NCI-H748 (cell line): ENCODE data around the gene TMEM87B.

Source experiments
- DNase-seq: peaks from one replicate; lab custom pipeline; 2025; ENCODE audit not compliant: unreplicated experiment; lab: John Stamatoyannopoulos, UW

The TMEM87B gene

GRCh38 chr2:112054847-112055729 is at the start of gene TMEM87B:
TSS of gene TMEM87B (plus strand) at chr2:112055269. CDS start at chr2:112055592, 323 bp downstream.
- peak; percentile 91 for DNase-seq

- DNase-seq, result no peak
These were observed 49.5 kb upstream of the TMEM87B start for GRCh38 chr2:112005406-112006075.

DNA sequence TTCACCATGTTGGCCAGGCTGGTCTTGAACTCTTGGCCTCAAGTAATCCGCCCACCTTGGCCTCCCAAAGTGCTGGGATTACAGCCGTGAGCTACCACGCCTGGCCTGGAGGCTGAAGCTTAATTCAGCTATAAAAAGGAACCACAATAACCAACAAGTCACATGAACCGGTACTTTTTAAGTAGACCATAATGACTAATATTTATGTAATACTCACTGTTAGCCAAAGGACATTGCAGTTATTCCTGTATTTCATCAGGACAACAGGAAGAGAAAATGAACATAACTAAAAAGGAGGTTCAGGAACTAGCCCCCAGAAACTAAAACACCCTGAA is 49.0 kb upstream of the TMEM87B start:
- DNase-seq, result no peak

- no peak for DNase-seq
These were observed 47.6 kb upstream of the TMEM87B start for GRCh38 chr2:112007493-112007892.

- no peak for DNase-seq
These were observed 46.1 kb upstream of the TMEM87B start for GRCh38 chr2:112008910-112009485.

DNA sequence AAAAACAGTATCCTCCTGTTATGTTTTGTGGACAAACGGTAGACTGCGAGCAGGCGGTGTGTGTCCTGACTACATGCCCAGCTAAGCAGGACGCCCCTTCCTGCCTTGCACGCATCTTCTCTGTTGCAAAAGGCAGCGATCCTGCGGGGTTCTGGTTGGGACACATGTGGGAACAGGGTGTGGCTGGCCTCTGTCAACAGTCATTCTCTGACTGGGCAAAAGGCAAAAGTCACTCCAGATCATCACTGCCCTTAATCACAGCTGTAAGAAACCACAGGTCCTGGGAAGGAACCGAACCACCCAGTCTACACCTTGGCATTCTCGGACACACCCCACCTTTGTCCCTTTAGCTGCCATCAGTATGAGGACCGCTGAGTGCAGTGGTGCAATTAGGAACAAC is 44.3 kb upstream of the TMEM87B start:
- DNase-seq, result no peak

- DNase-seq, result no peak
These were observed 42.5 kb upstream of the TMEM87B start for GRCh38 chr2:112012556-112012955.

DNA sequence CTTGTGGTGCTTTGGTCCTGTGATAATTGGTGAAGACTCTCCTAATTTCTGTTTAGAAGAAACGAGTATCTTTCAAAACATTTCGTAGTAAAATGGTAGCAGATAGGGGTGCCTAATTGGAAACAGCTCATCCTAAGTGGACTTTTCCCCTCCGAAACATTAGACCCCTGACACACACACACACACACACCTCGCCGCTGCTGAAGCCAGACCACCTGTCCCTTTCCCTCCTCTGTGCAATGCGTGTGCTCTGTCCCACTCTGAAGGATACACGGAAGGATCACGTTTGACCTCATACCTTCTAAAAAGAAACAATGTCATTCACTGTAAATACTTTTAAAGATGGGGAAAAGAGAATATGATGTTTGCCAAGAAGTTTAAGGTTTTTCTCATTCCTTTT is 36.2 kb upstream of the TMEM87B start:
- no peak for DNase-seq

GRCh38 chr2:112019569-112019982 is 35.5 kb upstream of the TMEM87B start:
- no peak for DNase-seq

- no peak for DNase-seq
These were observed 34.5 kb upstream of the TMEM87B start for GRCh38 chr2:112020561-112020960.

GRCh38 chr2:112021290-112021689 is 33.8 kb upstream of the TMEM87B start:
- no peak for DNase-seq

- no peak for DNase-seq
These were observed 33.3 kb upstream of the TMEM87B start for GRCh38 chr2:112021781-112022231.

- no peak for DNase-seq
These were observed 31.4 kb upstream of the TMEM87B start for GRCh38 chr2:112023707-112024106.

DNA sequence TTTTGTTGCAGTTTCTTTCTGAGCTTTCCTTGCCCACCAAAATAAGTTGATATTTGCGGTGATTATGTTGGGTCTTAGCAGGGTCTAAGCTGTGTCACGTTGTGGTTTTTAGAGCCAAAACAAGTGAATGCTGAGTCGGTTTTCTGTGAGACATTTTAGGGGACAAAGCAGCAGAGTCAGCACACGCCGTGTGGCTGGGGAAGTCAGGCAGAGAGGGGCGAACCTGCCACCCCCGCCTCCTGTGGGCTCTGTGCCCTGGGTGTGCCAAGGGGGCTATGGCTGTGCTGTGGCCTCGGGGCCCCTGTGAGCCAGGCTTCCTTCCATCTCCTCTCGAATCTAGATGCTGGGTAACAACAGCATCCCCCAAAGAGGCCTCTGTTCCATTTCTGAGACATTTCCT is 30.8 kb upstream of the TMEM87B start:
- no peak for DNase-seq

DNA sequence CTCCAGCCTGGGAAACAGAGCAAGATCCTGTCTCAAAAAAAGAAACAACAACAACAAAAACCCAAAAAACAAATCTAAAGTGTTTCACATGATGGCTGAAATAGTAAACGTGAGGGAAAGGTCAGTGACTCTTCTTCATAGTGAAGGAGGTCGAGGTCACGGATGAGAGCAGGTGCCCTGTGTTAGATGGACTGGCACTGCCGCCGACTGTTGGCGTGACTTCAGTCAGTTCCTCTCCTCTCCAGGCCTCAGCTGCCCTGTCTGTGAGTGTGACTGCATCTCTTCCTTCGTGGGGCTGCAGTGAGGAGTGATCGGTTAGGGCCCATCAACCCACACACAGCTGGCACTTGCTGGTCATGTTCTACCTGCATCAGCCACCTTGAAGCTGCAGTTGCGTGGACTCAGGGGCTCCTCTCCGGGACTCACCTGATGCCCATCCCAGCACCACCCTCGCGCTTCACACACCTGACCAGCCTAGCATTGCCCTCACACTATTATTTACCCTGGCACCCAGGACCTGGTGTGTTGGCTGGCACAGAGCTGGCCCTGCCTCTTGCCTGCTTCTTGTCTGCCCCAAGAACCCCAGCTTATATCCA is 30.1 kb upstream of the TMEM87B start:
- no peak for DNase-seq

- peak; percentile 34 for DNase-seq
These were observed 28.6 kb upstream of the TMEM87B start for GRCh38 chr2:112026509-112026908.

GRCh38 chr2:112027767-112028166 is 27.3 kb upstream of the TMEM87B start:
- no peak for DNase-seq

GRCh38 chr2:112029164-112029563 is 25.9 kb upstream of the TMEM87B start:
- DNase-seq, result no peak

GRCh38 chr2:112031473-112032223 is 23.4 kb upstream of the TMEM87B start:
- DNase-seq, result peak; percentile 1

- no peak for DNase-seq
These were observed 22.9 kb upstream of the TMEM87B start for GRCh38 chr2:112032224-112032586.
